Measurements from ENCODE around the gene CDIP1.

- no peak for TF ChIP-seq YY1 (IDR thresholded peaks at IDR 0.05; ENCODE audit: insufficient read depth, insufficient read length)
- TF ChIP-seq SUZ12 (IDR thresholded peaks at IDR 0.05; ENCODE audit: extremely low read depth, insufficient read depth, insufficient read length), result no peak
These were observed 24.0 kb downstream of the CDIP1 start for GRCh38 chr16:4514606-4515005.
